GM08714 (cell line): ENCODE measurements around the gene FAM131C.

Experiments
- H3K4me3 ChIP-seq: fragments of 200-500 bp; sonication (Bioruptor generic); 2 replicates; pipeline ENCODE4 v1.5.1; 2014; ENCODE audit warnings: mild to moderate bottlenecking, low read length, inconsistent platforms
- ZNF274 ChIP-seq: IDR thresholded peaks from 2 replicates; pipeline ENCODE4 v1.6.1; 2012; ENCODE audit warnings: mild to moderate bottlenecking, low read depth, low read length

Gene FAM131C

DNA sequence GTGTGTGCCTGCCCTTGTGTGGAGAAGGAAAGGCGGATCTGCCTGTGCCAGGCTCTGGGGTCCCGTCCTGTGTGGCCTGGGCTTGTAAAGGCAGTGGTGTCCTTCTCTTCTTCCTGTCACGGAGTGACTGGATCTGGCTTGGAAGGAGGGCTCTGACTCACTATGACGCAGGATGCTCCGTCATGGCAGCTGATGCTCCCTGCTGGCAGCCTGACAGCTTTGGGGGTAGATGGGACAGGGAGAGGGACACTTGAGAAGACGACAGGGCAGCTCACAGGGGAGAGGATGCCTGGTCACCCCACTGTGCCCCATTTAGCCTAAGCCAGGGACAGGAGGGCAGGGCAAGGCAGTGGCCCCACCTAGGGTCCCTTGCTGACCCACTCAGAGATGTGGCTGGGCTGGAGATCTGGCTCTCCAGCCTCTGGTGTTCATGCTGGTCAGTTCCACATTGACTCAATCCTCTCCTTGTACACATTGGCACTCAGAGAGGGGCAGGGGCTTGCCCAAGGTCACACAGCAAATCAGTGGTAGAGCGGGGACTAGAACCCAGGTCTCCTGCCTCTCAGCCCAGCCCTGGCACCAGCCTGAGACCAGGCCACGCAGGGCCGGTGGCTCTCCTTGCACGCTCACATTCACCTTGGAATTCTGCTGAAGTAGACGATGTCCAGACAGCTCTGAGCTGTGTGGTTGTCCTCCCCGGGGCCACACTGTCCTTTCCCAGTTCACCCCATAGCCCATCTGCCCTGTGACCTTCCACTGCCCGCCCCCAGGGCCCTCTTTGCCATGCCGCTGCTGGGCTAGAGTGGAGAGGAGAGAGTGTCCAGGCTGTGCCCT is 2.8 kb upstream of the FAM131C start:
- no peak overlapping the region for H3K4me3 ChIP-seq
- no peak for TF ChIP-seq ZNF274

DNA sequence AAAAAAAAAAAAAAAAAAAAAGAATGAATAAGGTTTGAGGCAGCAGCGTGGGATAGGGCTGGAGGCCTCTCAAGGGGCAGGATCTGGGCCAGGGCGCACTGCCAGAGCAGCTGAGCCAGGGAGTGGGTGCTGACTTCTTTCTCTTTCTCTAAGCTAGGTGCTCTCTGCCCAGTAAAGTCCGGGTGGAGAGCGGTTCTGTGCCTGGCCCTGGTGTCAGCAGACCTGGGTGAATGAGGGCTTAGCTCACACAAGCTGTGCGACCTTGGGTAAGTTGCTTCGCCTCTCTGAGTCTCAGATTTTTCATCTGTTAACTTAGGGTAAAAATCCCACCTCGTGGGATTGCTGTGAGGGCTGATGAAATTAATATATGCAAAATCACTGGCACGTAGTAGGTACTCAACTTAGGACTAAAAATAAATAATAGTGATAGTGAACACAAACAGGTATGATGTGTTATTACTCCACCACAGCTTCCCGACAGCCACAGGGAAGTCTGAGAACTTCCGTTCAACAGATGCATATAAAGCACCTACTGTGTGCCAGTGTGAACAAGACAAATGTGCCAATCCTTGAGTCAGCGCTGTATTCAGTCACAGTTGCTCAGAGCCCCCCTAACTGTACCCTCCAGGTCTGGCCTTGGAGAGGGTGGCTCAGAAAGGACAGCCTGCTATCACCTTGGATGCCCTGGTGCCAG is 2.0 kb upstream of the FAM131C start:
- TF ChIP-seq ZNF274, result no peak
- no peak overlapping the region for H3K4me3 ChIP-seq

DNA sequence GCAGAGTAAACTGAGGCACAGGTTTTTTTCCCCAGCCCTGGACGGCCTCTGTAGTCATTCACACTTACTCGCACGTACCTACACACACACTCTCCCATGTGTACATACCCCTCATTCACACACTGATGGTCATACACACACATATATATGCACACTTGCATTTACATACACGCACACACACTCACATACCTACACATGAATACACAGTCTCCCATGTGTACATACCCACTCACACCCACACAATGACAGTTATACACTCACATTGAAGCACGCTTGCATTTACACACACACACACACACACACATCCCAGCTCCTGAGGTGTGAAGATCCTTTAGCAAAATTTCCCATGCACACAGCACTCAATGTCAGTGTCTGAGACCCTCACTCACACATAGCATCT is 766 bp upstream of the FAM131C start:
- no peak for TF ChIP-seq ZNF274
- no peak overlapping the region for H3K4me3 ChIP-seq

DNA sequence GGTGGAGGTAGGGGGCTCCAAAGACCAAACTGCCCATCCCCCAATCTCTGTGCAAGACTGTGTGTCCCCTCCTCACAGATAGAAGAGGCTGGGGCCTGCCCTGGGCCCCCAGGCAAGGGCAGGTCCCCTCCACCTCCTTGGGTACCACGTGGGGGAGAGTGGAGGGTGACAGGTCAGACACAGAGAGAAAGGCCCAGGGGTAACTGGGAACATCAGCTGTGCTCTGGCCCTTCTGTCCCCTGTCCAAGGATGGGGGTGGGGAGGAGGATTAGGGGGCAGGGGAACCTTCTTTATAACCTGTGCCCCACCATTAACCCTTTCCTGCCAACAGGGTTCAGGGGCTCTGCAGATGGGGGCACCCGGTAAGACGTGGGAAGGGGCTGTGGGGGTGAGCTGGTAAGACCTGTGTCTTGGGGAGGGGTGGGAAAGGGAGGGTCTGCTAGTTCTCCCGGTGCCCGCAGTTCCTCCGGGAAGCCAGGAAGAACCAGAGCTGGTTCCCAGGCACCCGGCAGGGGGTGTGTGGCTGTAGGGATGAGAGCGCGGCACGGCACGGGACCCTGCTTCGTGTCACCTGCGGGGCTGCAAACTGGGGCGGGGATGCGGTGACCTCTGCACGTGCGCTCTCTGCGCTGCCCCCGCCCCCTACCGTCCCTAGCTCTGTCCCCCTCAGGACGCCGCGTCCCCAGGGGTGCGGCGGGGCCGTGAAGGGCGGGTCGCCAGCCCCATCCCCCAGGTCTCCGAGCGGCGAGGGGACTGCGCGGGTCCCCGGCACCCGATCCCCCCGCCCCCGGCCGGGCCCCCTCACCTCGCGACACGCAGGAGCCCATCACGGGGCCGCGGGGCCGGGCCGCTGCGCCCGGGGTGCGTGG is 601 bp downstream of the FAM131C start:
- TF ChIP-seq ZNF274, result no peak
- H3K4me3 ChIP-seq, result no peak overlapping the region

DNA sequence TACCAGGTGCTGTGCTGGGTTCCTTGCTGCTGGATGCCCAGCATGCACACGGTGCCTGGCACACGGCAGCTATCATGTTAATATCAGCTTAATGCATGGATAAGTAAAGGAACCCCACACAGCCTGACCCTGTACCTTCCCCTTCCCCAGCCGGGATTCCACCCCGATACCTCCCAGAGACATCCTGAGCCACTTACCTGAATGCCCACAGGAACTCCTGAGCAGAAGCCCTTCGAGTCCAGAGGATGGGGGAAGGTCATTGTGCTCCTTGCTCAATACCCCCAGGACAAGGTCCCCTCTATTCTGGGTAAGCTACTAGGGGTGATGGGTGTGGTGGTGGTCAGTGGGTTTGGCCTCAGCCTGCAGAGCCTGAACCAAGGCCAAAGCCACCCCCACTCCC is 1.4 kb downstream of the FAM131C start:
- no peak for TF ChIP-seq ZNF274
- H3K4me3 ChIP-seq, result no peak overlapping the region

DNA sequence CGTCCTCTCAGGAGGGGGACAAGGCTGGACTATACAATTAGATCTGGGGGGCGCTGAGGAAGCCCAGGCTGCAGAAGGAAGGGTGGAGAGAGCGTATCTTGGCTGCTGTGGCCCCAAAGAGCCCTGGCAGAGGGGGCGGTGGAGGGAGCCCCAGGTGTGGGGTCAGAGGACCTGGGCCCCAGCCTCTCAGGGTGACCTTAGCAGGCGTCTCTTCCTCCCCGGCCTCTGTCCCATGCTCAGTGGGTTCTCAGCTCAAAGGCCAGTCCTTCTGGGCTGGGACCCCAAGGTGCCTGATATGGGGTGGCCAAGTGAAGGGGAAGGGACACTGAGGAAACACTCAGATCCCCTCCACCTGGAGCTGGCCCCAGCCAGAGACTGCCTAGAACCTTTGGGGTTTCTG is 1.8 kb downstream of the FAM131C start:
- TF ChIP-seq ZNF274, result no peak
- H3K4me3 ChIP-seq, result no peak overlapping the region

DNA sequence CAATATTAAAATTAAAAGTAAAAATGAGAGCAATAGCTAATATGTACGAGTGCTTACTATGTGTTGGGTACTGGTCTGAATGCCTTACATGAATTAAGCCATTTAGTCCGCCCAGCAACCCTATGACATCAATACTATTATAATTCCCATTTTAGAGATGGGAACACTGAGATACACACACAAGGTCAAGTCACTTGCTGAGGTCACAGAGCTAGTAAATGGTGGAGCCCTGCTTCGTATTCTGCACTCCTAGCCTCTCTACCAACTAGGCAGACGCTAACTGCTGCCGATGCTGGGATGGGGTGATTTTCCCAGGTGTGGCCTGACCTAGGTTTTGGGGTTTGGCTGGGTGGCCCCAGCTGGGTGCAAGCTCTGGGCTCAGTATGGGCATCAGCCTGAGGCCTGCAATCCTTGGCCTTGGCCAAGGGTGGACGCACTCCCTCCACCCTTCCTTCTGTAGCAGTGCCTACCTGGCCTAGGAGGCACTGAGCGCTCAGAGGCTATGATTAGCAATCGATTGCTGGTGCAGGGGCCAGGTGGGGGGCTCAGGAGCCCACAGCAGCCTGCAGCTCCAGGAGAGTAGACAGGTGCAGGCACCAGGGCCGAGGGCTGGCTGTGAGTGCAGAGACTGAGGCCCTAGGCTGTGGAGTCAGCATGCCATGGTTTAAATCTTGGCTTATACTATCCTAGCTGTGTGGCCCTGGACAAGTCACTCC is 2.7 kb downstream of the FAM131C start:
- no peak overlapping the region for H3K4me3 ChIP-seq
- TF ChIP-seq ZNF274, result no peak

DNA sequence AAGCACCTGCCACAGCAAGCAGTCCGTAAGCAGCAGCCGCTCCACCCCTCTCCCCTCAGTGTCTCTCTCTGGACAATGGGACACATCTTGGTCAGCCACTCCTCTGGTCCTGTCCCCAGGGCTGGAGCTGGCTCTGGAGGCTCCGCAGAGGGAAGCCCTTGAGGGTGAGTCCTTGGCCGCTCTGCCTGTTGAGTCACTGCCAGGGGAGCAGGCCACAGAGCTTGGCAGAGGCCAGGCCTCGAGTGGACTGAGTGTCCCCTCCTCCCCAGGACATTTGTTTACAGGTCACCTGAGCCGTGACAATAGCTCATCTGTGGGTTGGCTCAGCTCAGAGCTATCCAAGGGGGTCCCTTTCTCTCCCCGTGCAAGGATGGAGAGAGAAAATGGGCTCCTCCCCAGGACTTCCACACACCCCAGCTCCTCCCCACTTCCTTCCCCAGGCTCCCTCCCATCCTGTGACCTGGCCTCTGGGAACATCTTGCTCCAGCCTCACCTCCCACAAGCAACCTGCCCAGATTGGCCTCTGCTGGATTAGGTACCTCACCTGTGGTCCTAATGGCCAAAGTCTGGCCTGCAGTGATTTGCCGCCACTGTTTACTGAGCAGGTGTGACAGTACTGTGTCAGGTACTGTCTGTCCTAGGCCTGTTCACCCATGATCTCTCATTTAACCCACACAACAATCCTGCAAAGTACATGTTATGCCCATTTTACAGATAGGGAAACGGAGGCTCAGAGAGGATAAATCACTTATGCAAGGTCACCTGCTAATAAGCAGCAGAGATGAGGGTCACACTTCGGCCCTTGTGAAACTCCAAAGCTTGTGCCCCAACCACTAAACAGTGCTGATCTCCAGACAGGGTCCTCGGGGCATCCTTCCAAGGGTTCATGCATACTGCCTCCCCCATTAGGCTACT is 4.8 kb downstream of the FAM131C start:
- no peak for TF ChIP-seq ZNF274
- no peak overlapping the region for H3K4me3 ChIP-seq

DNA sequence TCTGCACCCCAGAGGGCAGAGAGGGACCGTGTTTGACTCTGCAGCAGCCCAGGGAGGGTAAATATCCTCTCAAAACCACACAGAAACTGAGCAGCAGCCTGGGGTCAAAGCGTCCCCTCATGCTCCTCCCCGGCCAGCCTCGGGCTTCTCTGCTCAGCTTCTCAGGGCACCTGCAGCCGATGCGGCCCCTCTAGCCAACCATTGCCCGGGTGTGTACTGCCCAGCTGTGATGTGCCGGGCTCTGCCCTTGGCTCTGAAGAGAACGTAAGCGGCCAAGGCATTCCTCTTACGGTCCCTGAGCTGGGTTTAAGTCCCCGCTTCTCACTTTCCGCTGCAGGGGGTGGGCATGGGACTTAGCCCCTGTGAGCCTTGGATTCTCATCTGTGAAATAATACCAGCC is 5.5 kb downstream of the FAM131C start:
- no peak overlapping the region for H3K4me3 ChIP-seq
- no peak for TF ChIP-seq ZNF274

DNA sequence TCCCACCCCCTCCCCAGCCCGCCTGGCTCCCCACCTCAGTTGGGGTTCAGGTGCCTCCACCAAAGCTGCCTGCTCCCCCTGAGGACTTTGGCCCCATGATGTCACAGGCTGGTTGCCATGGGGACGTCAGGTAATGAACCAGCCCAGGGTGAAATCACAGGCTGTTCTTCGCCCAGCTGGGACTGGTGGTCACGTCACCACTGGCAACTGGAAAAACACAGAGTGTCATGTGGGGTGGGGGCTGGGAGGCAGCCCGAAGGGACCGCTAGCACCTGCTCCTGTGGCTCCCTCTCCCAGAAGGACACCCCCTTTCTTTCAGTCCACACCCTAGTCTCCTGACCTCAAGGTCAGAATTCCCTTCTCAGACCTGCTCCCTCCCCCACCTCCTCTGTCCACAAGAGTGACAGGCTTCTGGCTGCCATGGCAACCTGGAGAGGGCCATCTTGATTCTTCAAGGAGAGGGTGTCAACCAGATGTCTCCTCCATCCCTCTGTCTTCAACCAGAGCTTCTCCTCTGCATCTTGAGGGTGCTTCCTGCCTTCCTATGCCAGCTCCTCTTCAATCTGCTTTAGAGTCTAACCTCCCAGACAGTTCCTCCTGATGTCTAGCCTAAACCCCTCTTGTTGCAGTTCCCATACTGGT is 6.2 kb downstream of the FAM131C start:
- no peak overlapping the region for H3K4me3 ChIP-seq
- TF ChIP-seq ZNF274, result no peak

DNA sequence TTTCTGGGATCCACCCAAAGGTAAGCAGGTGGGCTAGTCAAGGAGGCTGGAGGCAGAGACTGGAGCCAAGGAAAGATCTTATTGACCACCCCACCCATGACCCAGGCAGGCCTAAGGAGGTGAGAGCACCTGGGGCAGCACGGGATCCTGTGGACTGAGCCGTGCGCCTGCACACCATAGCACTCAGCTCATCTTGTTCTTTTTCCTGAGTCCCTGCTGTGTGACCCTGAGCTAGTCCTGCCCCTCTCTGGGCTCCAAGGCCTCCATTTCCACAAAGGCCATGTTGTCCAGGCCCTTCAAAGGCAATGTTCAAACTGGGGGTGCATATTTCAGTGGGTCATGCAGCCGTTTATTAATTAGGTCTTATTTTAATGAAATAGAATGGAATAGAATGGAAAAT is 7.2 kb downstream of the FAM131C start:
- no peak for TF ChIP-seq ZNF274
- H3K4me3 ChIP-seq, result no peak overlapping the region

DNA sequence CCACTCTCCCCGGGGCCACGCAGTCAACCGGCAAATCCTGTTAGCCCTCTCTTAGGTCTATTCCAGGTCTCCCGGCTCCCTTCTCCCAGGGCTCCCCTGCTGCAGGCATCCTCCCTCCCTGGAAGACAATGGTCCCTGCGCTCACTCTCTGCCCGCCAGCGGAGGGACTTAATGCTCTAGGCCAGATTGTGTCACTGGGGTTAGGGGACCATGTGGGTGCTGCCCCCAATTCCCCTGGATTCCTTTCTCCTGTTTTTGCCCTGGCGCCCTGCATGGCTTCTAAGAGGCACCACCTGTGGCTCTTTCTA is 8.2 kb downstream of the FAM131C start:
- H3K4me3 ChIP-seq, result no peak overlapping the region
- TF ChIP-seq ZNF274, result no peak
